ENCODE results near the gene SRD5A1. TPM values are rescaled to one million over a fixed set of nuclear protein-coding genes. Genes with fewer than 3 reads are reported as not detected.

Gene SRD5A1
- polyA plus RNA-seq, 1 experiment, result 20.7 TPM

- TF ChIP-seq CTCF (IDR thresholded peaks at IDR 0.05; ENCODE audit: low read depth, low read length), result no peak
- no peak for DNase-seq (ENCODE audit: low read depth, low spot score)
- Histone ChIP-seq H3K27me3 (ENCODE audit: control insufficient read depth, insufficient read depth, low read length) (no peaks in the 10 kb centered on the region), H3K27ac (ENCODE audit: low read depth, low read length) (no peak overlapping the region), H3K4me3 (ENCODE audit: low read depth, low read length) (no peak overlapping the region), H3K9me3 (ENCODE audit: control insufficient read depth, insufficient read depth, low read length) (no peaks in the 10 kb centered on the region; the same call in 1 of the 2 replicates)
- POLR2A ChIA-PET, result no interaction called here
- CTCF ChIA-PET, result interaction anchor here (0.7 to 1.1 kb wide), 2 partner anchors 28 to 95 kb away, joined by 3 to 4 read pairs; no protein-coding TSS in a partner anchor
These were observed 84.0 kb downstream of the SRD5A1 start for GRCh38 chr5:6717247-6717646.

GRCh38 chr5:6717687-6718086 is 84.4 kb downstream of the SRD5A1 start:
- POLR2A ChIA-PET, result no interaction called here
- no peaks in the 10 kb centered on the region for H3K27me3 ChIP-seq (ENCODE audit: control insufficient read depth, insufficient read depth, low read length)

GRCh38 chr5:6718161-6718681 is 85.0 kb downstream of the SRD5A1 start:
- no peak overlapping the region for H3K4me3 ChIP-seq (ENCODE audit: low read depth, low read length)
- ChIA-PET CTCF (interaction anchor here (1.1 kb wide), 1 partner anchor 27 kb away, joined by 4 read pairs; no protein-coding TSS in a partner anchor), POLR2A (no interaction called here)
- H3K27ac ChIP-seq (ENCODE audit: low read depth, low read length), result no peak overlapping the region
- no peaks in the 10 kb centered on the region for H3K27me3 ChIP-seq (ENCODE audit: control insufficient read depth, insufficient read depth, low read length)
- no peaks in the 10 kb centered on the region for H3K9me3 ChIP-seq (ENCODE audit: control insufficient read depth, insufficient read depth, low read length)
- TF ChIP-seq CTCF (IDR thresholded peaks at IDR 0.05; ENCODE audit: low read depth, low read length), result no peak
- no peak for DNase-seq (ENCODE audit: low read depth, low spot score)

More at GRCh38 chr5:6717687-6718086, 84.4 kb downstream of the SRD5A1 start:
- TF ChIP-seq CTCF (IDR thresholded peaks at IDR 0.05; ENCODE audit: low read depth, low read length), result no peak
- DNase-seq (ENCODE audit: low read depth, low spot score), result no peak
- Histone ChIP-seq H3K27ac (ENCODE audit: low read depth, low read length) (no peak overlapping the region), H3K4me3 (ENCODE audit: low read depth, low read length) (no peak overlapping the region), H3K9me3 (ENCODE audit: control insufficient read depth, insufficient read depth, low read length) (no peaks in the 10 kb centered on the region)
- CTCF ChIA-PET, result interaction anchor here (0.7 to 1.1 kb wide), 2 partner anchors 28 to 96 kb away, joined by 3 to 4 read pairs; no protein-coding TSS in a partner anchor

GRCh38 chr5:6718718-6719117 is 85.5 kb downstream of the SRD5A1 start:
- CTCF ChIA-PET, result no interaction called here
- H3K27ac ChIP-seq (ENCODE audit: low read depth, low read length), result no peak overlapping the region
- no peaks in the 10 kb centered on the region for H3K27me3 ChIP-seq (ENCODE audit: control insufficient read depth, insufficient read depth, low read length)
- no peak for DNase-seq (ENCODE audit: low read depth, low spot score)
- H3K4me3 ChIP-seq (ENCODE audit: low read depth, low read length), result no peak overlapping the region
- H3K9me3 ChIP-seq (ENCODE audit: control insufficient read depth, insufficient read depth, low read length), result no peaks in the 10 kb centered on the region
- POLR2A ChIA-PET, result no interaction called here
- no peak for TF ChIP-seq CTCF (IDR thresholded peaks at IDR 0.05; ENCODE audit: low read depth, low read length)

- Histone ChIP-seq H3K27me3 (ENCODE audit: control insufficient read depth, insufficient read depth, low read length) (no peaks in the 10 kb centered on the region), H3K27ac (ENCODE audit: low read depth, low read length) (no peak overlapping the region), H3K9me3 (ENCODE audit: control insufficient read depth, insufficient read depth, low read length) (no peaks in the 10 kb centered on the region), H3K4me3 (ENCODE audit: low read depth, low read length) (no peak overlapping the region)
- ChIA-PET POLR2A (no interaction called here), CTCF (no interaction called here)
- DNase-seq (ENCODE audit: low read depth, low spot score), result no peak
- no peak for TF ChIP-seq CTCF (IDR thresholded peaks at IDR 0.05; ENCODE audit: low read depth, low read length)
These were observed 86.2 kb downstream of the SRD5A1 start for GRCh38 chr5:6719417-6719816.

Measured in AG04450 (cell line).